IgD-negative memory B cell (primary cell): ENCODE results near the gene PAGE1. TPM values are rescaled to one million over a fixed set of nuclear protein-coding genes. Genes with fewer than 3 reads are reported as not detected.

ENCODE experiments used
- H3K27ac Mint-ChIP-seq, 3 donors: one replicate each; pipeline ENCODE4 v1.8.0; 2020 to 2022; ENCODE audit warnings: mild to moderate bottlenecking in 3 of 3, mixed read lengths in 3 of 3, moderate library complexity in 1 of 3
- H3K27me3 Mint-ChIP-seq: one replicate; pipeline ENCODE4 v1.8.0; 2021; ENCODE audit warnings: mixed read lengths
- H3K36me3 Mint-ChIP-seq: one replicate; pipeline ENCODE4 v1.8.0; 2020; ENCODE audit warnings: mild to moderate bottlenecking, mixed read lengths
- H3K4me1 Mint-ChIP-seq, 3 donors: one replicate each; pipeline ENCODE4 v1.8.0; 2020 to 2022; ENCODE audit warnings: mixed read lengths in 3 of 3, mild to moderate bottlenecking in 1 of 3
- H3K4me3 Mint-ChIP-seq, 4 donors: one replicate each; pipeline ENCODE4 v1.8.0; 2020 to 2022; ENCODE audit warnings: mild to moderate bottlenecking in 4 of 4, mixed read lengths in 4 of 4, moderate library complexity in 3 of 4
- H3K9me3 Mint-ChIP-seq, 3 donors: one replicate each; pipeline ENCODE4 v1.8.0; 2020 to 2021; ENCODE audit warnings: mixed read lengths in 3 of 3, mild to moderate bottlenecking in 1 of 3
- polyA plus RNA-seq: library from polyadenylated mRNA; unstranded; fragments of 300-500 nt; fragmentation: Illumina TruSeq; gene quantifications from one replicate; pipeline ENCODE4 v1.2.3, GENCODE V29; 2021

The PAGE1 gene
- polyA plus RNA-seq, 1 donor from 2014 or later: not detected

DNA sequence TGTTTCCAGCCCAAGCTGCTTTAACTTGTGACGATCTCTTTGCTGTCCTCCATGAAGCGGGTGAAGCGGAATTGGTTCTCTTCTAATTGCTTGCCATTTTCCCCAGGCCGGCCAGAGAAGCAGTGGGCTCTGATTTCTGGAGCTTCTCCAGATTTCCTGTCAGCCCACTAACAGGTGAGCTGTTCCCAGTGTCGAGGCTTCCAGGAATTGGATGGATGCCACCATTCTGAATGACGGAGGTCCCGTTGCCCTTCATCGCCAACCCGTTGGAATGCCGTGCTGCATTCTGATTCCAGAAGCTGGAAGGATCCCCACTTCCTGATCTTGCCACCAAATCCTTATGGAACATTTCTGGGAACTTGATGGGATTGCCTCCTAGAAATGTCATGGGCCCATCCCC, 31.0 kb downstream of the PAGE1 start:
- no peaks in the 10 kb centered on the region for H3K4me1 Mint-ChIP-seq
- no peaks in the 10 kb centered on the region for H3K9me3 Mint-ChIP-seq
- H3K4me3 Mint-ChIP-seq: no peak overlapping the region
- H3K27me3 Mint-ChIP-seq: peaks cover 7% of the 10 kb centered on the region
- H3K27ac Mint-ChIP-seq: no peak overlapping the region
- H3K36me3 Mint-ChIP-seq: peaks cover 2% of the 10 kb centered on the region

DNA sequence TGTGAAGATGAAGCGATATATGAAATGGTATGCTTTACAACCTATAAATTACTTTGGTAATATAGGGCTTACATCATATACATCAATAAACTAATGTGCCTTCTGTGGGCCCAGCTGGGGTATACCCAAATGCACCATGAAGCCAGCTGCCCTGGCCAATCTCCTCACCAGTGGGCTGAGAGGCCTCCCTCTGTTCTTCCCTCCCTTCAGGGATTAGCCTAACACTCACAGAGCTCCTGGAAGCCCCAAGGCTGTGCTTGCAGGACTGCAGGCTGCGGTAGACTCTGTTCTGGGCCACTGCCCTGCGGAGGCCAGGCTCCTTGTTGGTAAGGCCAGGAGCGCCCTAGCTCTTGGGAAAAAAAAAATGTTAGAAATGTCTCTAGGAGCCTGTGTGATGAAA, 33.9 kb downstream of the PAGE1 start:
- H3K4me3 Mint-ChIP-seq: no peak overlapping the region
- H3K4me1 Mint-ChIP-seq: no peaks in the 10 kb centered on the region
- H3K36me3 Mint-ChIP-seq: peaks cover 3% of the 10 kb centered on the region
- H3K9me3 Mint-ChIP-seq: no peaks in the 10 kb centered on the region
- H3K27me3 Mint-ChIP-seq: peaks cover 9% of the 10 kb centered on the region
- no peak overlapping the region for H3K27ac Mint-ChIP-seq

DNA sequence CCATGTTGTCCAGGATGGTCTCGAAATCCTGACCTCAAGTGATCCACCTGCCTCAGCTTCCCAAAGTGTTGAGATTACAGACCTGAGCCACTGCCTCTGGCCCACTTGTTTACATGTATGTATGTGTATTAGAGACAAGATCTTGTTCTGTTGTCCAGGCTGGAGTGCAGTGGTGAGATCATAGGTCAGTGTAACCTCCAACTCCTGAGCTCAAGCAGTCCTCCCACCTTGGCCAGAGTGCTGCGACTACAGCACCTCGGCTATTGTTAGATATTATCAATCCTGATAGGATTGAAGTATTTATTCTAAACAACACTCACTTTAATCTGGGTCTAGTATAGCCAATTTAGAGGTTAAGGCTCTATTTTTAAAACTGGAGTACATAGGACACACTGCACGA, 36.0 kb downstream of the PAGE1 start:
- H3K4me3 Mint-ChIP-seq: no peak overlapping the region
- peaks cover 3% of the 10 kb centered on the region for H3K36me3 Mint-ChIP-seq
- H3K27me3 Mint-ChIP-seq: peaks cover 13% of the 10 kb centered on the region
- no peaks in the 10 kb centered on the region for H3K9me3 Mint-ChIP-seq
- no peaks in the 10 kb centered on the region for H3K4me1 Mint-ChIP-seq
- no peak overlapping the region for H3K27ac Mint-ChIP-seq

- Mint-ChIP-seq H3K4me1 (no peaks in the 10 kb centered on the region), H3K4me3 (no peak overlapping the region), H3K27me3 (peaks cover 8% of the 10 kb centered on the region), H3K36me3 (peaks cover 1% of the 10 kb centered on the region), H3K27ac (no peak overlapping the region), H3K9me3 (peaks cover 0 to 1% (median 0%) of the 10 kb centered on the region in 3 donors)
Measured at GRCh38 chrX:49656533-49656932, 39.3 kb downstream of the PAGE1 start.

DNA sequence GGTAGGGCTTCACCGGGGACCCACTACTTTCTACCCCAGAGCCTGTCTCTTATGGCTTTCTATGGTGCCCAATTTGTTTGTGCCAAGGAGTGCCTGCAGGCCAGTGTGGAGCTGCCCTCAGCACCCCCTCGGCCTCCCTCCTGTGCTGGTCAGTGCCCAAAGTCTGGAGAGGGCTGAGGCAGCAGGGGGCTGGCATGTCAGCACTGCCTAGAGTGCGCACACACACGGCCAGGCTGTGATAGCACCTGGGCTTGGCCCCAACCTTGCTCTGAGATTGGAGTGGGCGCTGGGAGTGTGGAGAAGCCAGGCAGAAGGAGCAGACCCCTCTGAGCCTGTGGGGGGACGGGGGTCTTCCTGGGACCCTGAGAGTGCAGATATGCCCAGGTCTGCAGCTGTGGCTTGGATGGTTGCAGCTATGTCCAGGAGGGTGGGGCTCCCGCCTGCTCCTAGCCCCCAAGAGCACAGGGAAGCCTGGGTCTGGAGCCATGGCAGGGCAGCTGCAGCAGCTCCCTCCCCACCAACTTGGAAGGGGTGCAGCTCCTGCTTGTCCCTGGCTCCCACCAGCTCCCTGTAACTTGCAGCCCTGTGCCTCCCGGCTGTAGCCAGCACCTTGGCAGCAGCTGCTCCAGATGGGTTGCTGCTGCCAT, 50.7 kb downstream of the PAGE1 start:
- no peaks in the 10 kb centered on the region for H3K36me3 Mint-ChIP-seq
- H3K4me3 Mint-ChIP-seq: no peak overlapping the region
- H3K9me3 Mint-ChIP-seq: no peaks in the 10 kb centered on the region
- H3K27me3 Mint-ChIP-seq: peaks cover 3% of the 10 kb centered on the region
- H3K4me1 Mint-ChIP-seq: no peaks in the 10 kb centered on the region
- H3K27ac Mint-ChIP-seq: no peak overlapping the region

Other genes starting within 250 kb of the PAGE1 start
- not detected for gene GAGE12C, start 163.8 kb downstream of the PAGE1 start, polyA plus RNA-seq
- not detected for gene GAGE12D, start 154.3 kb downstream of the PAGE1 start, polyA plus RNA-seq
- gene GAGE12E, start 144.7 kb downstream of the PAGE1 start, polyA plus RNA-seq: not detected
- gene GAGE12F, start 135.1 kb downstream of the PAGE1 start, polyA plus RNA-seq: not detected
- not detected for gene GAGE12G, start 125.6 kb downstream of the PAGE1 start, polyA plus RNA-seq
- gene GAGE12H, start 116.0 kb downstream of the PAGE1 start, polyA plus RNA-seq: not detected
- gene GAGE2A, start 106.5 kb downstream of the PAGE1 start, polyA plus RNA-seq: not detected
- not detected for gene GAGE1, start 97.0 kb downstream of the PAGE1 start, polyA plus RNA-seq
- not detected for gene PAGE4, start 133.3 kb upstream of the PAGE1 start, polyA plus RNA-seq
- 0.23 TPM for gene USP27X, start 183.5 kb upstream of the PAGE1 start, polyA plus RNA-seq
- 0.56 TPM for gene CLCN5, start 226.6 kb upstream of the PAGE1 start, polyA plus RNA-seq